GM21619 (cell line): ENCODE data around the gene ESAM.
A peak's percentile ranks its signal among the peaks of the same experiment; 100 is the strongest.

ENCODE experiments used
- ATAC-seq: cut with Tn5 transposase; IDR thresholded peaks from one replicate; pipeline ENCODE4 v1.9.1; 2021; ENCODE audit not compliant: unreplicated experiment

ESAM gene

GRCh38 chr11:124762105-124762623 is at the start of gene ESAM:
Gene ESAM (minus strand): TSS chr11:124762290. CDS start chr11:124762154, 136 bp downstream.
- ATAC-seq: peak; percentile 51

GRCh38 chr11:124811399-124812125 is 49.5 kb upstream of the ESAM start:
- no peak for ATAC-seq

- no peak for ATAC-seq
These were observed 45.7 kb upstream of the ESAM start for GRCh38 chr11:124807660-124808270.

GRCh38 chr11:124807201-124807600 is 45.1 kb upstream of the ESAM start:
- ATAC-seq: no peak

GRCh38 chr11:124804884-124805283 is 42.8 kb upstream of the ESAM start:
- ATAC-seq: no peak

GRCh38 chr11:124801636-124802312 is 39.7 kb upstream of the ESAM start:
- ATAC-seq: no peak

GRCh38 chr11:124801014-124801413 is 38.9 kb upstream of the ESAM start:
- ATAC-seq: no peak

GRCh38 chr11:124800226-124800929 is 38.3 kb upstream of the ESAM start, which contains the start of gene MSANTD2:
Gene MSANTD2 (minus strand): TSS chr11:124800406. CDS start chr11:124800380, 26 bp downstream.
- ATAC-seq: peak; percentile 87

GRCh38 chr11:124799348-124800225 is 37.5 kb upstream of the ESAM start:
- peak; percentile 38 for ATAC-seq

- ATAC-seq: peak; percentile 24
These were observed 36.9 kb upstream of the ESAM start for GRCh38 chr11:124798991-124799347.

GRCh38 chr11:124796312-124796711 is 34.2 kb upstream of the ESAM start:
- no peak for ATAC-seq

GRCh38 chr11:124793466-124794278 is 31.6 kb upstream of the ESAM start:
- ATAC-seq: peak; percentile 51

- peak; percentile 72 for ATAC-seq
These were observed 29.7 kb upstream of the ESAM start for GRCh38 chr11:124791626-124792341.

- ATAC-seq: no peak
These were observed 26.4 kb upstream of the ESAM start for GRCh38 chr11:124788521-124788920.

- no peak for ATAC-seq
These were observed 22.0 kb upstream of the ESAM start for GRCh38 chr11:124784051-124784450.

GRCh38 chr11:124783002-124783401 is 20.9 kb upstream of the ESAM start:
- no peak for ATAC-seq

- ATAC-seq: no peak
These were observed 17.5 kb upstream of the ESAM start for GRCh38 chr11:124779568-124779967.

- ATAC-seq: no peak
These were observed 16.2 kb upstream of the ESAM start for GRCh38 chr11:124778281-124778680.
